Naive thymus-derived CD4-positive, alpha-beta T cell (primary cell): ENCODE results near the gene TTC21A. TPM values are rescaled to one million over a fixed set of nuclear protein-coding genes. Genes with fewer than 3 reads are reported as not detected.
A peak's percentile ranks its signal among the peaks of the same experiment; 100 is the strongest.

Source experiments
- ATAC-seq: fragments of 150-1000 bp; cut with Tn5 transposase; 2 replicates; pipeline ENCODE4 v1.10.0; 2021; ENCODE audit warnings: mild to moderate bottlenecking, moderate library complexity
- CTCF ChIA-PET: fragments of 350-600 bp; sonication (Branson Sonifier 250); formaldehyde crosslinking; loops from one replicate; lab custom pipeline; 2021; ENCODE audit warnings: antibody characterized with exemption; lab: Charles Lee
- POLR2A ChIA-PET: fragments of 350-600 bp; sonication (Branson Sonifier 250); formaldehyde crosslinking; loops from one replicate; lab custom pipeline; 2021; ENCODE audit warnings: antibody characterized with exemption, inconsistent platforms; lab: Charles Lee
- DNase-seq, 9 donors: peaks; one replicate each; pipeline versions ENCODE4 v3.0.0 to v3.0.0-alpha.2; 2020 to 2022; ENCODE audit warnings: mixed read lengths in 1 of 9
- H3K27ac ChIP-seq: one replicate; pipeline ENCODE4 v1.7.0; 2013; ENCODE audit warnings: mild to moderate bottlenecking, low read depth, low read length, moderate library complexity
- H3K27me3 ChIP-seq, 2 donors: one replicate each; pipeline ENCODE4 v1.7.0; 2013; ENCODE audit warnings: low read length in 2 of 2, mild to moderate bottlenecking in 2 of 2, moderate library complexity in 2 of 2; ENCODE audit not compliant: control insufficient read depth in 2 of 2, insufficient read depth in 2 of 2
- H3K36me3 ChIP-seq, 3 experiments: 1 replicate in 2 of 3; 2 replicates in 1 of 3; pipeline ENCODE4 v1.7.0; 2013; ENCODE audit warnings: low read length in 3 of 3, mild to moderate bottlenecking in 3 of 3, moderate library complexity in 1 of 3; ENCODE audit not compliant: insufficient read depth in 3 of 3, control insufficient read depth in 2 of 3
- H3K4me1 ChIP-seq, 2 donors: one replicate each; pipeline ENCODE4 v1.7.0; 2013; ENCODE audit warnings: low read length in 2 of 2, mild to moderate bottlenecking in 2 of 2, moderate library complexity in 1 of 2; ENCODE audit not compliant: control insufficient read depth in 2 of 2, insufficient read depth in 2 of 2
- H3K4me3 ChIP-seq: 2 replicates; pipeline ENCODE4 v1.7.0; 2013; ENCODE audit warnings: mild to moderate bottlenecking, low read length
- H3K9me3 ChIP-seq, 3 experiments: 1 replicate in 2 of 3; 2 replicates in 1 of 3; pipeline ENCODE4 v1.7.0; 2013; ENCODE audit warnings: low read length in 3 of 3; ENCODE audit not compliant: control insufficient read depth in 2 of 3
- H3K27ac Mint-ChIP-seq, 9 donors: one replicate each; pipeline ENCODE4 v1.8.0; 2020 to 2022; ENCODE audit warnings: mixed read lengths in 9 of 9, mild to moderate bottlenecking in 8 of 9, moderate library complexity in 5 of 9, inconsistent platforms in 2 of 9
- H3K27me3 Mint-ChIP-seq, 5 donors: one replicate each; pipeline ENCODE4 v1.8.0; 2021 to 2022; ENCODE audit warnings: mixed read lengths in 5 of 5, mild to moderate bottlenecking in 1 of 5
- H3K36me3 Mint-ChIP-seq, 5 donors: one replicate each; pipeline ENCODE4 v1.8.0; 2020 to 2022; ENCODE audit warnings: mixed read lengths in 5 of 5, mild to moderate bottlenecking in 3 of 5, inconsistent platforms in 1 of 5
- H3K4me1 Mint-ChIP-seq, 7 donors: one replicate each; pipeline ENCODE4 v1.8.0; 2020 to 2022; ENCODE audit warnings: mixed read lengths in 7 of 7, mild to moderate bottlenecking in 3 of 7, inconsistent platforms in 1 of 7
- H3K4me3 Mint-ChIP-seq, 10 donors: one replicate each; pipeline ENCODE4 v1.8.0; 2020 to 2022; ENCODE audit warnings: mild to moderate bottlenecking in 10 of 10, mixed read lengths in 10 of 10, moderate library complexity in 6 of 10, inconsistent platforms in 2 of 10
- H3K9me3 Mint-ChIP-seq, 11 donors: one replicate each; pipeline ENCODE4 v1.8.0; 2020 to 2022; ENCODE audit warnings: mixed read lengths in 11 of 11, mild to moderate bottlenecking in 4 of 11, inconsistent platforms in 1 of 11, moderate library complexity in 1 of 11
- intact Hi-C, 2 donors: fragments of 100-400 bp; cut with micrococcal nuclease; formaldehyde crosslinking; loops; one replicate each; pipeline ENCODE4 v1.15.1; 2023
- polyA plus RNA-seq, 2 donors: library from polyadenylated mRNA; unstranded; fragments of 300-500 nt; fragmentation: Illumina TruSeq; gene quantifications; one replicate each; pipeline ENCODE4 v1.2.3, GENCODE V29; 2021
- total RNA-seq, 6 experiments: library from RNA in 5 of 6; stranded (reverse) in 5 of 6; gene quantifications; 1 replicate in 5 of 6; 2 replicates in 1 of 6; pipeline ENCODE4 v1.2.3 and lab custom pipeline; 2021 to 2026

Gene TTC21A
- total and polyA plus RNA-seq, 7 experiments from 2014 or later, result 0.37 to 9.7 (median 4.8) TPM

DNA sequence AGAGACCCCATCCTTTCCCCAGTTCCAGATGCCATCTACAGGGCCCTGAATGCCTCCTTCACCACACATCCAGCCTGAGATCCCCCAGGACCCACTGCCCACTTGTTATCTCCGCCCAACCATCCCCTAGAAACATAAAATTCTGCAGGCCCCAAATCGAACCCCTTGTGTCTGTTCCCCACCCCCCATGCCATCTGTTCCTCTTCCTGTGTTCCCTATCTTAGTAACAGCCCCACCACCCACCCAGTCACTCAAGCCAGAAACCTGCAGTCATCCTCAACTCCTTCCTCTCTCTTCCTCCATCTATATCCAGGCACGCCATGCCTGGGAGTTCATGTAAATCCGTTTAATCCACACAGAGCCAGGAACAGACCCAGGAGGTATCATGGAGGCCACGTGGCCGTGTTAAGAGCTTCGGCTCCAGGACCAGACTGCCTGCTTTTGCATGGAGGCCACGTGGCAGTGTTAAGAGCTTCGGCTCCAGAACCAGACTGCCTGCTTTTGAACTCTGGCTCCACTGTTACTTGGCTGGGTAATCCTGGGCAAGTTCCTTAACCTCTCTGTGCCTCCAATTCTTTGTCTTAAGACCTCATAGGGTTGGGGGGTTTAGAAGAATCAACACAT is 41.1 kb downstream of the TTC21A start:
- peaks cover 67 to 79% (median 74%) of the 10 kb centered on the region in 7 donors for H3K4me1 Mint-ChIP-seq
- H3K4me3 ChIP-seq, result peak overlapping the region; percentile 59
- peaks cover 57 to 63% of the 10 kb centered on the region in 2 donors for H3K4me1 ChIP-seq
- ATAC-seq, result no peak
- H3K4me3 Mint-ChIP-seq, result peak overlapping the region; percentile 85 to 99 (median 95)
- H3K9me3 ChIP-seq, result no peaks in the 10 kb centered on the region
- intact Hi-C loops, result loop anchor here in 1 of 2 donors (1.0 kb wide), 1 partner anchor 41 kb away; the partner anchor contains the start of genes GORASP1 and TTC21A
- CTCF ChIA-PET, result interaction anchor here (0.6 to 1.6 kb wide), 5 partner anchors 8 to 1160 kb away, joined by 3 to 5 read pairs (median 3); no protein-coding TSS in a partner anchor
- H3K27ac Mint-ChIP-seq, result peak overlapping the region; percentile 92 to 99 (median 98)
- DNase-seq, result no peak
- H3K36me3 Mint-ChIP-seq, result peaks cover 6 to 23% (median 17%) of the 10 kb centered on the region in 5 donors
- H3K27ac ChIP-seq, result peak overlapping the region; percentile 64
- peaks cover 0 to 2% (median 0%) of the 10 kb centered on the region in 11 donors for H3K9me3 Mint-ChIP-seq
- peaks cover 9 to 37% (median 16%) of the 10 kb centered on the region in 3 experiments for H3K36me3 ChIP-seq
- no peaks in the 10 kb centered on the region for H3K27me3 ChIP-seq
- POLR2A ChIA-PET, result interaction anchor here (0.8 to 1.5 kb wide), 3 partner anchors 28 to 41 kb away, joined by 3 to 5 read pairs (median 3); partner anchors contain the start of genes GORASP1 and TTC21A
- no peaks in the 10 kb centered on the region for H3K27me3 Mint-ChIP-seq

DNA sequence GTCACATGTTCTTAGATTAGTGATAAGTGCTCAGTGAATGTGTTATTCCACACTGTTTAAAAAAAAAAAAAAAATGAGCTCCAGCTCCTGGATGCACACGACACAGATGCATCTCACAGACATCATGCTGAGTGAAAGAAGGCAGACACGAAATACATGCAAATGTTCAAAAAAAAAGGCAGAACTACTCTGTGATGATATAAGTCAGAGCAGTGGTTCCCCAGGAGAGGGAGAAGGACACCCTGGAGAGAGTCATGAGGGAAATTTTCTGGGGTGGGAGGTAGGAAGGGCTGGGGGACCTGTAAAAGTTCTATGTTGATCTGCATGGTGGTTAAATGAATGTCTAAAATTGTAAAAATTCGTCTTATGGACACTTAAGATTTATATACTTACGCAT is 41.6 kb downstream of the TTC21A start:
- peaks cover 57 to 63% of the 10 kb centered on the region in 2 donors for H3K4me1 ChIP-seq
- peak overlapping the region; percentile 59 for H3K4me3 ChIP-seq
- intact Hi-C loops, result no loop called here
- H3K9me3 Mint-ChIP-seq, result peaks cover 0 to 2% (median 0%) of the 10 kb centered on the region in 11 donors
- H3K27ac Mint-ChIP-seq, result peak overlapping the region; percentile 92 to 99 (median 98)
- peaks cover 9 to 32% (median 11%) of the 10 kb centered on the region in 3 experiments for H3K36me3 ChIP-seq
- H3K4me1 Mint-ChIP-seq, result peaks cover 67 to 78% (median 74%) of the 10 kb centered on the region in 7 donors
- CTCF ChIA-PET, result interaction anchor here (0.9 to 1.6 kb wide), 4 partner anchors 21 to 1159 kb away, joined by 3 to 5 read pairs (median 4); no protein-coding TSS in a partner anchor
- peaks cover 6 to 23% (median 16%) of the 10 kb centered on the region in 5 donors for H3K36me3 Mint-ChIP-seq
- no peaks in the 10 kb centered on the region for H3K27me3 Mint-ChIP-seq
- H3K27me3 ChIP-seq, result no peaks in the 10 kb centered on the region
- H3K27ac ChIP-seq, result peak overlapping the region; percentile 64
- DNase-seq (peak in 1 of 9 donors; percentile 50), ATAC-seq (no peak)
- H3K4me3 Mint-ChIP-seq, result peak overlapping the region; percentile 85 to 99 (median 95)
- POLR2A ChIA-PET, result interaction anchor here (0.8 to 1.5 kb wide), 2 partner anchors 28 to 41 kb away, joined by 3 to 5 read pairs; partner anchors contain the start of genes GORASP1 and TTC21A
- H3K9me3 ChIP-seq, result no peaks in the 10 kb centered on the region

DNA sequence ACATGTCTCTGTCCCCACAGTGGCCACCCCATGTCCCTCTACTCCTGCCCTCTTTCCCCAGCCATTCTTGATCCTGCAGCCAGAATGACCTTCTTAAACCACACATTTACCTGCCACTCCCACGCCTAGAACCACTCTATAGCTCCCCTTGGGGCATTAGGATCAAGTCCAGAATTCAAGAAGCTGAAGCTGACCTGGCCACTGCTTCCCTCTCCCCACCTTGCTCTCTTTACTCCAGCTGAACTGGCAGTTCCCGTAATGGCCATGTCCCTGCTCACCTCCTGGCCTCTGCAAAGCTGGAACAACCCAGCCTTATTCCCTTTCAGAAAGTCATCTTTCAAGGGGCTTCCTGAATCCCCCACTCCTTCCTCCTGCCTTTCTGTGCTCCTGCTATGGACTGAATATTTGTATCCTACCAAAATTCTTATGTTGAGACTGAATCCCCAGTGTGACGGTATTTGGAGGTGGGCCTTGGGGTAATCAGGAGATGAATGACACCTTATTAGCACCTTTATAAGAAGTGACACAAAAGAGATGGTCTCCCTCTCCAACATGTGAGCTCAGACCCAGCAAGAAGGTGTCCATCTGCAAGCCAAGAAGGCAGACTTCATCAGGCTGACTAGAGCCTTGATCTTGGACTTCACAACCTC is 42.1 kb downstream of the TTC21A start:
- ATAC-seq, result no peak
- Mint-ChIP-seq H3K9me3 (peaks cover 0 to 2% (median 0%) of the 10 kb centered on the region in 11 donors), H3K4me1 (peaks cover 64 to 81% (median 77%) of the 10 kb centered on the region in 7 donors), H3K36me3 (peaks cover 6 to 19% (median 13%) of the 10 kb centered on the region in 5 donors), H3K4me3 (peak overlapping the region; percentile 94 to 99 (median 96)), H3K27ac (peak overlapping the region; percentile 92 to 99 (median 98)), H3K27me3 (no peaks in the 10 kb centered on the region)
- H3K36me3 ChIP-seq, result peaks cover 9 to 26% (median 11%) of the 10 kb centered on the region in 3 experiments
- intact Hi-C loops, result no loop called here
- H3K4me3 ChIP-seq, result no peak overlapping the region
- CTCF ChIA-PET, result interaction anchor here (0.9 to 1.6 kb wide), 4 partner anchors 22 to 1159 kb away, joined by 3 to 5 read pairs (median 4); no protein-coding TSS in a partner anchor
- no peak for DNase-seq
- H3K9me3 ChIP-seq, result no peaks in the 10 kb centered on the region
- H3K27ac ChIP-seq, result peak overlapping the region; percentile 100
- no peaks in the 10 kb centered on the region for H3K27me3 ChIP-seq
- POLR2A ChIA-PET, result interaction anchor here (0.8 to 1.5 kb wide), 2 partner anchors 29 to 42 kb away, joined by 3 to 5 read pairs; partner anchors contain the start of genes GORASP1 and TTC21A
- peaks cover 57 to 63% of the 10 kb centered on the region in 2 donors for H3K4me1 ChIP-seq

- CTCF ChIA-PET, result interaction anchor here (1.2 to 1.6 kb wide), 2 partner anchors 22 to 45 kb away, joined by 4 read pairs; no protein-coding TSS in a partner anchor
- Histone ChIP-seq H3K36me3 (peaks cover 9 to 19% (median 9%) of the 10 kb centered on the region in 3 experiments), H3K4me1 (peaks cover 57 to 63% of the 10 kb centered on the region in 2 donors), H3K27me3 (no peaks in the 10 kb centered on the region), H3K9me3 (no peaks in the 10 kb centered on the region), H3K27ac (peak overlapping the region; percentile 100), H3K4me3 (no peak overlapping the region)
- Mint-ChIP-seq H3K9me3 (peaks cover 0 to 2% (median 0%) of the 10 kb centered on the region in 11 donors), H3K36me3 (peaks cover 6 to 18% (median 9%) of the 10 kb centered on the region in 5 donors), H3K27ac (peak overlapping the region; percentile 92 to 99 (median 98)), H3K27me3 (no peaks in the 10 kb centered on the region), H3K4me3 (peak overlapping the region; percentile 94 to 99 (median 96)), H3K4me1 (peaks cover 64 to 80% (median 76%) of the 10 kb centered on the region in 7 donors)
- ATAC-seq, result no peak
- DNase-seq, result no peak
- POLR2A ChIA-PET, result interaction anchor here (1.4 kb wide), 1 partner anchor 42 kb away, joined by 4 read pairs; no protein-coding TSS in a partner anchor
- intact Hi-C loops, result no loop called here
These were observed 42.8 kb downstream of the TTC21A start for GRCh38 chr3:39150148-39150802.

DNA sequence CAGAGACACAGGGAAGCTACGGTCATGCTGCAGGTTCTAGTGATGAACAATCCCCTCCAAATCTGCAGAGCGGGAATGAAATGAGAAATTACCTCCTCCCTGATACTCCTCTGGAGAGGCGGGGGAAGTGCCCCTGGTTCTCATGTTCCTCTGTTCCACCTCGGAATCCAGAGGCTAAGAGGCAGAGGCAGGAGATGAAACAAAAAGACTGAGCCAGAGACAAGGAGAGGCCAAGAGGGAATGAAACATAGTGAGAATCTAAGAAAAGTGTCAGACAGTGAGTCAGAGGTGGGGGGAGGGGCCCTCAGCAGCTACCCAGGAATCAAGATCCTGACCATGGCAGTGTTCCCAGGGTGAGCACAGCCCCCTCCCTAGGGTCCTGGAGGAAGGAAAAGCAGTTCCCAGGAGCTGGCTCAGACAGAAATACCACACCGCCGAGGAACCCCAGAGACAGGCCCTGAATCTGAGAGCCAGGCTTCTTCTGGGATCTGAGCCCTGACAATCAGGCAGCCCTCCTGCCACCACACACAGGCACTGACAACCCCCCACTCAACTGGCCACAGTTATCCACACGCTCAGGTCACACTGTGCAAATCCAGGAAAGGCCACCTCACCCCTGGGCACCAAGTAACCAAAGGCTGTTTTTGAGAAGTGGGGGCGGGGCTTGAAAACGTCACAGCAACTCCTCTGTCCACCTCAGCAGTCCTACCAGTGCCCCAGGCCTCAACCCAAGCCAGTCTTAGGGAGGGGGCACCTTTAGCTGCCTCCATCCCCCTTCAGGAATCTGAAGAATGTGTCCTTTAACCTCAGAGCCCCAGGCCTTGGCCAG is 43.5 kb downstream of the TTC21A start:
- Mint-ChIP-seq H3K4me3 (peak overlapping the region; percentile 94 to 99 (median 96)), H3K27me3 (no peaks in the 10 kb centered on the region), H3K36me3 (peaks cover 3 to 14% (median 4%) of the 10 kb centered on the region in 5 donors), H3K9me3 (peaks cover 0 to 2% (median 0%) of the 10 kb centered on the region in 11 donors), H3K4me1 (peaks cover 68 to 80% (median 76%) of the 10 kb centered on the region in 7 donors), H3K27ac (peak overlapping the region; percentile 92 to 99 (median 98))
- intact Hi-C loops, result no loop called here
- H3K9me3 ChIP-seq, result no peaks in the 10 kb centered on the region
- H3K4me1 ChIP-seq, result peaks cover 57 to 61% of the 10 kb centered on the region in 2 donors
- no peaks in the 10 kb centered on the region for H3K27me3 ChIP-seq
- ATAC-seq (no peak), DNase-seq (peak in 2 of 9 donors; percentile 61 to 63)
- peaks cover 1 to 12% (median 7%) of the 10 kb centered on the region in 3 experiments for H3K36me3 ChIP-seq
- ChIA-PET CTCF (interaction anchor here (0.8 to 1.2 kb wide), 3 partner anchors 45 to 227 kb away, joined by 3 to 4 read pairs (median 3); no protein-coding TSS in a partner anchor), POLR2A (interaction anchor here (0.6 to 1.4 kb wide), 2 partner anchors 42 to 1306 kb away, joined by 3 to 4 read pairs; partner anchors contain the start of gene RPL14)
- peak overlapping the region; percentile 100 for H3K27ac ChIP-seq
- H3K4me3 ChIP-seq, result peak overlapping the region; percentile 73
